B cell (primary cell): Measurements from ENCODE around the gene RNPEPL1. TPM values are rescaled to one million over a fixed set of nuclear protein-coding genes. Genes with fewer than 3 reads are reported as not detected.

Source experiments
- ATAC-seq: fragments of 200-7000 bp; cut with Tn5 transposase; one replicate; pipeline ENCODE4 v1.10.0; 2021; ENCODE audit warnings: low read depth, mild to moderate bottlenecking, moderate number of reproducible peaks, moderate library complexity
- CTCF ChIA-PET: fragments of 350-600 bp; sonication (Branson Sonifier 250); formaldehyde crosslinking; loops from one replicate; lab custom pipeline; 2021; ENCODE audit warnings: antibody characterized with exemption, inconsistent platforms; lab: Charles Lee
- POLR2A ChIA-PET: fragments of 350-600 bp; sonication (Branson Sonifier 250); formaldehyde crosslinking; loops from one replicate; lab custom pipeline; 2021; ENCODE audit warnings: antibody characterized with exemption; lab: Charles Lee
- DNase-seq: peaks from one replicate; pipeline ENCODE4 v3.0.0; 2013
- H2AFZ ChIP-seq: 2 replicates; pipeline ENCODE4 v1.6.1; 2012; ENCODE audit warnings: mild to moderate bottlenecking, low read depth, low read length; ENCODE audit not compliant: insufficient read depth, poor library complexity, severe bottlenecking
- H3K27ac ChIP-seq, 2 donors: 1 replicate in 1 of 2; 2 replicates in 1 of 2; pipeline ENCODE4 v1.5.1; 2012 to 2013; ENCODE audit warnings: low read length in 2 of 2, mild to moderate bottlenecking in 2 of 2, moderate library complexity in 1 of 2
- H3K27me3 ChIP-seq, 4 experiments: fragments of 200-600 bp in 1 of 4; sonication (generic) in 1 of 4; replicated peaks in 1 of 4; 1 replicate in 2 of 4; 2 replicates in 2 of 4; pipeline versions ENCODE4 v1.6.1 to v1.7.0; 2013 to 2016; ENCODE audit warnings: low read length in 3 of 4, mild to moderate bottlenecking in 2 of 4, mixed read lengths in 1 of 4, moderate library complexity in 1 of 4; ENCODE audit not compliant: insufficient read depth in 4 of 4, control insufficient read depth in 3 of 4; ENCODE audit errors: control extremely low read depth in 1 of 4
- H3K36me3 ChIP-seq, 2 experiments: replicated peaks in 1 of 2; 1 replicate in 1 of 2; 2 replicates in 1 of 2; pipeline versions ENCODE4 v1.6.1 to v1.7.1; 2013; ENCODE audit warnings: low read length in 1 of 2; ENCODE audit not compliant: insufficient read depth in 2 of 2, control insufficient read depth in 1 of 2; ENCODE audit errors: control extremely low read depth in 1 of 2, extremely low read depth in 1 of 2
- H3K4me1 ChIP-seq, 2 donors: fragments of 200-600 bp in 1 of 2; sonication (generic) in 1 of 2; 1 replicate in 1 of 2; 2 replicates in 1 of 2; pipeline versions ENCODE4 v1.5.1 to v1.6.1; 2013 to 2017; ENCODE audit warnings: low read length in 2 of 2; ENCODE audit not compliant: control insufficient read depth in 2 of 2, insufficient read depth in 2 of 2
- H3K4me2 ChIP-seq: replicated peaks from 2 replicates; pipeline ENCODE3; 2012; ENCODE audit warnings: mild to moderate bottlenecking, low read depth, low read length; ENCODE audit not compliant: poor library complexity, severe bottlenecking
- H3K4me3 ChIP-seq, 5 experiments: fragments of 200-600 bp in 1 of 5; sonication (generic) in 1 of 5; 1 replicate in 3 of 5; 2 replicates in 2 of 5; pipeline versions ENCODE4 v1.5.1 to v1.7.0; 2011 to 2016; ENCODE audit warnings: low read length in 4 of 5, mild to moderate bottlenecking in 4 of 5, low read depth in 2 of 5, control low read depth in 1 of 5, moderate library complexity in 1 of 5; ENCODE audit not compliant: insufficient read depth in 1 of 5; ENCODE audit errors: control extremely low read depth in 1 of 5, extremely low read depth in 1 of 5
- H3K79me2 ChIP-seq: fragments of 200-600 bp; sonication (generic); one replicate; pipeline ENCODE4 v1.6.0; 2016; ENCODE audit warnings: low read length; ENCODE audit not compliant: control insufficient read depth, insufficient read depth
- H3K9ac ChIP-seq: fragments of 200-600 bp; sonication (generic); 2 replicates; pipeline ENCODE4 v1.6.1; 2017; ENCODE audit warnings: mild to moderate bottlenecking, low read length, moderate library complexity
- H3K9me3 ChIP-seq, 3 donors: one replicate each; pipeline versions ENCODE4 v1.6.1 to v1.7.1; 2013; ENCODE audit warnings: low read length in 2 of 3; ENCODE audit not compliant: control insufficient read depth in 2 of 3, insufficient read depth in 1 of 3; ENCODE audit errors: control extremely low read depth in 1 of 3
- H4K20me1 ChIP-seq: 2 replicates; pipeline ENCODE4 v1.6.0; 2012; ENCODE audit warnings: mild to moderate bottlenecking, low read length; ENCODE audit not compliant: insufficient read depth, control insufficient read depth, poor library complexity, severe bottlenecking
- H3K27ac Mint-ChIP-seq: one replicate; pipeline ENCODE4 v1.8.0; 2021; ENCODE audit warnings: mixed read lengths
- H3K27me3 Mint-ChIP-seq: one replicate; pipeline ENCODE4 v1.8.0; 2021; ENCODE audit warnings: mixed read lengths
- H3K4me1 Mint-ChIP-seq: one replicate; pipeline ENCODE4 v1.8.0; 2021; ENCODE audit warnings: mixed read lengths
- H3K4me3 Mint-ChIP-seq: one replicate; pipeline ENCODE4 v1.8.0; 2021; ENCODE audit warnings: mixed read lengths
- H3K9me3 Mint-ChIP-seq: one replicate; pipeline ENCODE4 v1.8.0; 2022; ENCODE audit warnings: mixed read lengths; ENCODE audit not compliant: insufficient read depth
- EZH2 ChIP-seq: IDR thresholded peaks from 2 replicates; pipeline ENCODE4 v1.6.1; 2012; ENCODE audit warnings: borderline replicate concordance, low read depth, mild to moderate bottlenecking, moderate library complexity, low read length; ENCODE audit not compliant: insufficient read depth, poor library complexity, severe bottlenecking
- WGBS: methylation state at CpG from one replicate; pipeline ENCODE4 v1.1.5; 2013; ENCODE audit warnings: missing lambda C conversion rate; ENCODE audit not compliant: insufficient coverage; 5-methylcytosine and 5-hydroxymethylcytosine counted together
- intact Hi-C: fragments of 100-400 bp; cut with micrococcal nuclease; formaldehyde crosslinking; loops from one replicate; pipeline ENCODE4 v1.10.0; 2022
- polyA plus RNA-seq: library from polyadenylated mRNA; depleted of rRNA; stranded (reverse); fragments of >200 nt; gene quantifications from 2 replicates; pipeline ENCODE4 v1.2.3, GENCODE V29; 2012
- total RNA-seq, 2 donors: library from RNA; stranded (reverse); fragments of 120-200 nt in 1 of 2; gene quantifications; 1 replicate in 1 of 2; 2 replicates in 1 of 2; pipeline versions ENCODE4 v1.2.3 to v1.2.4, GENCODE V29; 2013 to 2022
- TF ChIP-seq, protein P1 (sequence below): fragments of 200-600 bp; IDR thresholded peaks from one replicate; pipeline ENCODE4 v1.8.0; 2022; ENCODE audit warnings: antibody characterized with exemption, mild to moderate bottlenecking

Gene RNPEPL1
- total and polyA plus RNA-seq, 2 donors (not counting 1 experiment from before 2014, with no cell fraction given): 103 to 109 TPM

DNA sequence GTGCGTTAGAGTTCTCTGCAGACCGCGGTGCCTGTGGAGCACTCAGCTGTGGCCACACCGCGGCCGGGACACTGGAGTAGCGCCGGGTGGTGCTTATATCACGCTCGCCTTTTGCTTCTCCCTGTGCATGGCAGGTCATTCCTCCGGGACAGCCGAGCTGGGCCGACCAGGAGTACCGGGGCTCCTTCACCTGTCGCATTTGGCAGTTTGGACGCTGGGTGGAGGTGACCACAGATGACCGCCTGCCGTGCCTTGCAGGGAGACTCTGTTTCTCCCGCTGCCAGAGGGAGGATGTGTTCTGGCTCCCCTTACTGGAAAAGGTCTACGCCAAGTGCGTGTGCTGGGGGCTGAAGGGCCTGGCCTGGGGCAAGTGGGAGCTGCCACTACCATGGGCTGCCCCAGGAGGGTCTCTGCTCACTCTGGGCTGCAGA lies 22.4 kb downstream of the RNPEPL1 start:
- H3K4me3 Mint-ChIP-seq: no peak overlapping the region
- TF ChIP-seq EZH2: no peak
- TF ChIP-seq, protein P1, sequence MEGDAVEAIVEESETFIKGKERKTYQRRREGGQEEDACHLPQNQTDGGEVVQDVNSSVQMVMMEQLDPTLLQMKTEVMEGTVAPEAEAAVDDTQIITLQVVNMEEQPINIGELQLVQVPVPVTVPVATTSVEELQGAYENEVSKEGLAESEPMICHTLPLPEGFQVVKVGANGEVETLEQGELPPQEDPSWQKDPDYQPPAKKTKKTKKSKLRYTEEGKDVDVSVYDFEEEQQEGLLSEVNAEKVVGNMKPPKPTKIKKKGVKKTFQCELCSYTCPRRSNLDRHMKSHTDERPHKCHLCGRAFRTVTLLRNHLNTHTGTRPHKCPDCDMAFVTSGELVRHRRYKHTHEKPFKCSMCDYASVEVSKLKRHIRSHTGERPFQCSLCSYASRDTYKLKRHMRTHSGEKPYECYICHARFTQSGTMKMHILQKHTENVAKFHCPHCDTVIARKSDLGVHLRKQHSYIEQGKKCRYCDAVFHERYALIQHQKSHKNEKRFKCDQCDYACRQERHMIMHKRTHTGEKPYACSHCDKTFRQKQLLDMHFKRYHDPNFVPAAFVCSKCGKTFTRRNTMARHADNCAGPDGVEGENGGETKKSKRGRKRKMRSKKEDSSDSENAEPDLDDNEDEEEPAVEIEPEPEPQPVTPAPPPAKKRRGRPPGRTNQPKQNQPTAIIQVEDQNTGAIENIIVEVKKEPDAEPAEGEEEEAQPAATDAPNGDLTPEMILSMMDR: no peak

DNA sequence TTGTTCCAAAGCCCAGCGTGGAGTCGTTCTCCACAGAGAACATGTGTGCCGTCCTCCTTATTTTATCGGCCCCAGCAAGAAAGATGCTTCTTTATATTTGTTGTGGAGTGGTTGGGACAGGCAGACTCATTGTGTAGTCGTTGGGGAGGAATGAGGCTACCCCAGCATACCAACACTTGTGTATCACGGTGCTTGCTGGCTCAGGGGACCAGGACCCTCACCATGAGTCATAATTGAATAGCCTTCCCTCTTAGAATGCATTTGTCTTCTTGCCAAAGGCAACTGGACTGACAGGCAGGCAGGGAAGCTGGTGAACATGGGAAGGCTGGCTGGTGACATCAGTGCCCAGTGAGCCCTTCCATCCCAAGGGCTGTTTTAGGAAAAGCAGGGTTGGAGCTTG lies 22.9 kb downstream of the RNPEPL1 start:
- H3K9me3 ChIP-seq: no peaks in the 10 kb centered on the region
- H3K4me2 ChIP-seq: no peak overlapping the region
- POLR2A ChIA-PET: no interaction called here
- no peaks in the 10 kb centered on the region for H3K9me3 Mint-ChIP-seq
- no peak overlapping the region for H3K27ac ChIP-seq
- H3K36me3 ChIP-seq: peaks cover 0 to 32% of the 10 kb centered on the region in 2 experiments
- no peak overlapping the region for H3K4me3 ChIP-seq
- 96% methylated on average over 5 of the region's 6 CpGs for whole genome bisulfite sequencing
- CTCF ChIA-PET: no interaction called here
- no peak overlapping the region for H3K27ac Mint-ChIP-seq
- peaks cover 15% of the 10 kb centered on the region in 2 donors for H3K4me1 ChIP-seq
- no peak overlapping the region for H3K4me3 Mint-ChIP-seq
- DNase-seq: no peak
- TF ChIP-seq EZH2: no peak
- TF ChIP-seq, protein P1: no peak
- H3K4me1 Mint-ChIP-seq: peaks cover 18% of the 10 kb centered on the region
- peaks cover 81% of the 10 kb centered on the region for H3K79me2 ChIP-seq
- H3K27me3 Mint-ChIP-seq: no peaks in the 10 kb centered on the region
- ATAC-seq: no peak
- intact Hi-C loops: no loop called here
- H2AFZ ChIP-seq: no peak overlapping the region
- H4K20me1 ChIP-seq: peaks cover 90% of the 10 kb centered on the region
- H3K9ac ChIP-seq: no peak overlapping the region
- H3K27me3 ChIP-seq: no peaks in the 10 kb centered on the region

More for the DNA sequence above, 22.4 kb downstream of the RNPEPL1 start:
- ChIA-PET CTCF (no interaction called here), POLR2A (no interaction called here)
- Histone ChIP-seq H3K4me2 (no peak overlapping the region), H3K9ac (no peak overlapping the region), H3K4me3 (no peak overlapping the region), H3K27ac (no peak overlapping the region), H3K9me3 (no peaks in the 10 kb centered on the region), H4K20me1 (peaks cover 88% of the 10 kb centered on the region), H3K27me3 (no peaks in the 10 kb centered on the region), H3K79me2 (peaks cover 85% of the 10 kb centered on the region), H3K4me1 (peaks cover 16% of the 10 kb centered on the region in 2 donors), H2AFZ (no peak overlapping the region), H3K36me3 (peaks cover 0 to 27% of the 10 kb centered on the region in 2 experiments)
- Mint-ChIP-seq H3K27me3 (no peaks in the 10 kb centered on the region), H3K9me3 (no peaks in the 10 kb centered on the region), H3K4me1 (peaks cover 22% of the 10 kb centered on the region), H3K27ac (no peak overlapping the region)
- intact Hi-C loops: no loop called here
- WGBS: 97% methylated on average over 21 of the region's 21 CpGs
- ATAC-seq: no peak
- DNase-seq: no peak
